Activated CD8-positive, alpha-beta memory T cell treated with anti-CD3 and anti-CD28 coated beads for 1 hour (primary cell): ENCODE measurements around the gene SOCS7.

ENCODE experiments used
- DNase-seq, 2 donors: peaks; one replicate each; pipeline ENCODE4 v3.0.0-alpha.2; 2020; ENCODE audit warnings: low read depth in 1 of 2; ENCODE audit errors: extremely low read depth in 1 of 2

The SOCS7 gene

DNA sequence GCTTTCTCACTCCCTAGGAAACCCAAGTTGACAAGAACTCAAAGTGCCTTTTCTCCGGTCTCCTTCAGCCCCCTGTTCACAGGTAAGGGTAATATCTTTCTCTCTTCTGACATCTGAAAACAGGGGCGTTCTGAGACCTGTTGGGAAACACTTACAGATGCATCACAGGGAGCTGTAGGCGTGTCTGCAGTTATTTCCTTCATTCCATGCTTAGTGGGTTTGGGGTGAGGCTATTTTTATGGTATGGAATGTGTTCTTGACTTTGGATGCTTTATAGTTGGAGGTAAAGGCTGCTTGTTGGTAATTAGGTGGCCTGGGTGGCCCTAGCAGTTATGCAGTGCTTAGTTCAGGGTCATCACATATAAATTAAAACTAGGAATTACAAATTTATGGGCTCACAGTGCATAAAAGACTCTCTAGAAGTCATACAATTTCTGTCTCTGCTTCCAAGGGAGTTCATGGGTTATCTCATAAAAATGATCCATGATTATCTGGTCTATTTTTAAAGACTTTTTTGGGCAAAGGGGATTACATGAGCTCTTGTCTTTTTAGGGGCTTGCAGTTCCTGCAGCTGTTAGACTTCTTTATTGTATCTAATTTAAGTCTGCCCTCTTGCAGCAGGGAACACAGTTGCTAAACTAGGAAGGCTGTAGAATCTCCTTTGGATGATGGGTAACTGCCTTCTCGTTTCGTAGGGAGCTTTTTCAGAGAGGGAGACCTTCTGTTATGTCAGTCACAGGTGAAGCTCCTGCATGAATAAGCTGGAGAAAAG is 10.2 kb downstream of the SOCS7 start:
- no peak for DNase-seq

DNA sequence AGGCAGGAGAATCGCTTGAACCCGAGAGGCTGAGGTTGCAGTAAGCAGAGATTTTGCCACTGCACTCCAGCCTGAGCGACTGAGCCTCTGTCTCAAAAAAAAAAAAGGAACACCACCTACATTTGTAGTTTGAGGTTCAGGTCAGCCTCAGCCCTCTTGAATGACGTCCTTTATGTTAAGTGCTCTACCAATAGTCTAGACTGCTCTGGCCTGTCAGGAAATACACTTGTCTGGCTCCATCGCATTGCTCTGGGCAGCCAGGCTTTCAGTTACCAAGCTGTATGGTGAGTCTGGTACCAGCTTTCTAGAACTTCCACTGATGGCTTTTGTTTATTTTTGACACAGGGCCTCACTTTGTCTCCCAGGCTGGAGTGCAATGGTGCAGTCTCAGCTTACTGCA is 11.4 kb downstream of the SOCS7 start:
- no peak for DNase-seq

DNA sequence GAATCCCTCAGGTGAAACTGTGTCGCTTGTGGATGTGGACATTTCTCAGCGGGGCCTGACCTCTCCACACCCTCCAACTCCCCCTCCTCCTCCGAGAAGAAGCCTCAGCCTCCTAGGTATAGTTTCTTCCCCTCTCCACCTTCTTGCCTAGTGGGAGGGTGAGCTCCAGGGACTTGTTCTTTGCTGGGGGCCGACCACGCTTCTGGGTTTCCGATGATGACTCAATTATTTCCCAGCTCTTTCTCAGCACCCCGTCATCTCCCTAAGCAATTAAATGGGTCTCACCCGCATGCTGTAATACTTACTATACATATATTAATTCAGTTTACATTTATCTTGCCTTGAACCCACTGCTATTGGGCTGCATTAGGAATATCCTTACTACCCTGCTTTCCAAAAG is 13.1 kb downstream of the SOCS7 start:
- no peak for DNase-seq

DNA sequence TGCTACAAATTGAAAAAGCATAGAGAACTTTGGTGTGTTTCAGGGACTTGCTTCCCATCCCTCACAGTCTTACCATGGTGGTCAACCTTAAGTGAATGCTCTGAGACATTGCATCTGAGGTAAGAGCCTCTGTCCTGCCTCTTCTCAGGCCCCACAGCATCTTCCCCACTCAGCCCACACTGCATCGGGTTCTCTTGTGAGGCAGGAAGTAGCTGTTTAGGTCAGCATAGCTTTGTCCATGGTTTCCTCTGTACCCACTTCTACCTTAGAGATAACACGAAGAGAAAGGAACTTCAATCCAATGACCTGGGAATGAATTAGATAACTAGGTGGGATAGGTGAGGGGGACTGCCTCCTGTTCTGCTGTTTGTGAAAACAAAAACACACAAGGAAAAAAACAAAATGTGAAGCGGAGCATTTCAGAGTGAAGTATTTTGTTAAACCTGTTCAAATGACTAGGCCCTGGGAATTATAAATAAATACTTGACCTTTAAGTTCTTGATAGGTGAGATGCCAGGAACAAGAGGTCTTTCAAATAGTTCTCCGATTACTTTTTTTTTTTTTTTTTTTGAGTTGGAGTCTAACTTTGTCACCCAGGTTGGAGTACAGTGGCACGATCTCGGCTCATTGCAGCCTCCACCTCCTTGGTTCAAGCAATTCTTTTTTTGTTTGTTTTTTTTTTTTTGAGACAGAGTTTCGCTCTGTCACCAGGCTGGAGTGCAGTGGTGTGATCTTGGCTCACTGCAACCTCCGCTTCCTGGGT is 17.7 kb downstream of the SOCS7 start:
- DNase-seq = no peak

DNA sequence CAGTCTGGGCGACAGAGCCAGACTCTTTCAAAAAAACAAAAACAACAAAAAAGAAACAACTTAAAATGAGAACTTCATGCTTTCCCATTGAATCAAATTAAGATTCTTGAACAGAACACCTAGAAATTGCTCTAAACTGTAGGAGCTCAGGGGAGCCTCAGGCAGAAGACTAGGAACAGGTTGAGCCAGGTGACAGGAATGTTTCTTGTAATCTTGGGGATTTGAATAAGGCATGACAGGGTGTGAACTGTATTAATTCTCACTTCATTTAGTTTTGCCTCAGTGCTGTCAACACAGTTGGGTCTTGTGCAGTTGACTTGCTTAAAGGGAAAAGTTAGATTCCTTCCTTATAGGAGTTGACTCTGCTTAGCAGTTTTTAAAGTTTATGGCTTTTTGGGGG is 27.8 kb downstream of the SOCS7 start:
- DNase-seq = no peak

DNA sequence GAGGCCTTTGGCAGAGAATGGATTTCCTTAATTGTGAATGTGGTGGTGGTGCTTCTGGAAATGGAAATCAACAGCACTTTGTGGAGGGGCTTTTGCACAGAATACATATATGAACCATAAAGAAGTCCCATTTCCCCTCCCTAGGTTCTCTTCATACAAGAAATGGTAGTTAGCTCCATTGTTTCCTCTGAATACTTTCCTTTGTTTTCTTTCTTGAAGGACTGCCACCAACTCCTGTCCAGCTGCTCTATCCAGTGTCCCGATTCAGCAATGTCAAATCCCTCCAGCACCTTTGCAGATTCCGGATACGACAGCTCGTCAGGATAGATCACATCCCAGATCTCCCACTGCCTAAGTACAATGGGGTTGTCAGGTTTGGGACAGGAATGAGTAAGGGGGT is 43.4 kb downstream of the SOCS7 start:
- DNase-seq = no peak

DNA sequence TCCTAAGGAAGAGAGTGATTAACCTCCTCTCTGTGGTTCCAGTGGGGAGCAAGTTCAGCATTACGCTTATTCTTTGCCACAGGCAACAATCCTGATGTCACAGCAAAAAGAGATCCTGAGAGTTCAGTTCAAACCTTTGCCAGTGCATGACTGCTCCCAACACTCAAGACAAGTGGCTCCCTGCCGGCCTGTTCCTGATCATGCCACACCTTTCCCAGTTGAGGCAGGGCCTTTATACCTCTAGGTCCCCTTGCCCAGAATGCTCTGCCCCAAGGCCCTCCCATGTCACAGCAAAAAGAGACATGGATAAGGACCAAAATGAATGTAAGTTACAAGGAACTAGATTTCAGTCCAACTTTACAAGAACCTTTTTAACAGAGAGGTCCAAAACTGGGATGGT is 45.6 kb downstream of the SOCS7 start:
- no peak for DNase-seq

DNA sequence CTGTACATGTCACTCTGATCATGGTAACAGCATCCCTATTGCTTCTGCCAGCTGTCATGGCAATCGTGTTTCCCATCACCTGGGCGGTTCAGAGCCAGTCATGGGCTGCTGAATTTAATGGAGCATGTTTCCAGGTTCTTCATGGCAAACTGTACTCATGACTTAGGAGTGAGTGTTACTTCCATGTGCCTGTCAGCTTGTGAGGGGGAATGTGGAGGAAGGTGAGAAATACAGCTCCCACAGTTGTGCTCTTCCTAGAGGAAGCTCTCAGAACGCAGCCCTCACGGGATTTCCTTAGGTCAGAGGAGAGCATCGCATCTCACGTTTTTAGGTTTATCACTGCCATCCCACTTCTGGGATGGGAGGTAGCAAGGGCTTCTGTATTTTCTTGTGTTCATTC is 48.6 kb downstream of the SOCS7 start:
- no peak for DNase-seq

DNA sequence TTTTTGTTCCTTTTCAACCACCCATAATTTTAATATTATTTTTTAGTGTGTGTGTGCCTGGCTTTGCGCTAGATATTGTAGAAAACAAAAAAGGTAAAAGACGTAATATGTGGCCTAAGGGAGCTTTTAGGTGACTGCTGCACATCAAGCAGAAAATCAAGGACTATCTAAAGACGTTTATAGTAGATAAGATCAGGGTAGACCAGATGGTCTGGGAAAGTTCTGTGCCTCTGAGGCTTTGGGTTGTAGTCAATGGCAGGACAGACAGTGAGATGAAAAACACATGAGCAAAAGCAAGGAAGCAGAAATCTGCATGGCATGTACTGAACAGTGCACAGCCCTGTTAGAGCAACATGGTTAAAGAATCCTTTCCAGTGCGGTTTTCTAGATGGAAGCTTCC is 49.8 kb downstream of the SOCS7 start:
- DNase-seq = no peak

DNA sequence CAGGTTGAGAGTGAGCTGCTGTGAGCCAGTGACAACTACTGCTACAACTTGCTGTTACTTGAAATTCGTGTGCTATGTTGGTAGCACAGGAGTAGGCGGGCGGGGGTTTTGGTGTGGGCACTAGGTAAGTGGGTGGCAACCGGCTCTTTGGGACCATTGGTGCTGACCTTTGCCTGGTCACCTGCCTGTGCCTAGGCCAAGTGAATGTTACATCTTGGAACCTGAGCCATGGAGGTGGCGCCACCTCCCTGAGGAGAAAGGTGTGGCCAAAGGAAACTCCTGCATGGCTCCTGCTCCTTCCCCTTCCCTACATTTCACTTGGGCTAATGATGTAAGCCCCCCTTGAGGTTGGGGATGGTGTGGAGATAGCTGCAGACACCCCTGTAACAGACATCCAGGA is 51.3 kb downstream of the SOCS7 start:
- DNase-seq = no peak

DNA sequence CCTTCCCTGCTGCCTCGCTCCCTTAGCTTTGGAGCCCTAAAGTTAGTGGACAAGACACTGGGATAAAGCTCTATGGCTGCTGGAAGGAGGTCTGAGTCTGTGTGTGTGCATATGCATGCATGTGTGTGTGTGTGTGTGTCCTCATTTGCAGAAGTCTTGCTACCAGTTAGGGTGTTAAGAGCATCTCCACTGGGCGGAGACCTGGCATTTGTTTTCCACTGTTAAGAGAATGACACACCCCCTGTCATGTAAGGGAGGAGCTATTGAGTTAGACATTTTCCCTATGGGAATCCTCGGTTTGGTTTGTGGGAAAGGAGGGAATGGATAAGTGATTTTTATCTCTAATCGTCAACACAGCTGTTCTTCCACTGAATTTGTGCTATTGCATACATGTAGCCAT is 51.8 kb downstream of the SOCS7 start:
- DNase-seq = no peak

DNA sequence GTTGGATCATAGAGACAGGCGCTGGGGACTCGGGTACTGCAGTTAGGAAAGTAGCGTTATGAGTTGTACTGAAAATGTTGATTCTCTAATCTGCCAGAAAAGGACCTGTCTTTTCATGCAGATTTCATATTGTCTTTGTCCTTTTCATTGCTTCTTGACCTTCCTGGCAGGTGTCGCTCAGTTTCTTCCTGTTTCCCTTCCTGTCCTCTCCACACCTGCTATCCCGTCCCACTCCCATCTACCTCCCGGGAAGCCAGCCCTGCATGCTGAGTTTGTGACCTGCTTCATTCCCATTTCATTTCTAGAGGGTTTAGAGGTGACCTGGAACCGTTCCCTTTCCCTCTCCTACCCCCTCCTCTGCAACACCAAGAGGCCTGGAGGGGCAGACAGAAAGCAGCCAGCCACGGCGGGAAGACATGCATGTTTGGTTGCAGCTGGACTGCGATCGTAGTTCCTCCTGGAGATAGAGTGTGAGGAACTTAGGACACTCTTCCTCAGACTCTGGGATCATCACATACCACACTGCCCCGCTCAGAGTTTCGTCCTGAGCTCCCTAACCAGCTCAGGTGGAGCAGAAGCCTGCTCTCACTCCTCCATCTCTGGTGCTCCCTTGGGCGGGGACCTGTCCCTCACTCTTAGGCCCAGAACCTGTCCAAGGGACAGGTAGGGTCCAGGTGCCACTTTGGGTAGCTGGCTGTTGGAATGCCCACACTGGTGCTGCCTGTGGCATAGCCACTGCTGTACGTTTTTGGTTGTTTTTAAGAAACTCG is 52.7 kb downstream of the SOCS7 start:
- no peak for DNase-seq

DNA sequence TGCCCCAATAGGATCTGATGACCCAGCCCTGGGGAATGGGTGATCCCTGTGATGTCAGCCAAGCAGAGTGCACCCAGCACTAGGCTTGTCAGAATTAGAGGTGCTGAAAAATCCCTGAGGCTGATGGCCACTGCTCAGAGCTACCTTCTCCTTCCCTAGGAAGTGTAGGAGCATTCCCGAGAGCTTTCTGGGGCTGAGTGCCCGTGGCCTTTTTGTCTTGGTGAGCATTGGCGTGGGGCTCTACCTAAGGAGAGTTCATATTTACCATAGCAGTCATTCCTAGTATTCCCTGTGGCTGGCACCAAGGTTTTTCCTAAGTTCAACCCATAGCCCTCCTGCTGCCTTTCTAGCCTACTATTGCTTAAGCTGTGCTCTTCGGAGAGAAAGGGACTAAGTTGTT is 54.0 kb downstream of the SOCS7 start:
- DNase-seq = no peak

DNA sequence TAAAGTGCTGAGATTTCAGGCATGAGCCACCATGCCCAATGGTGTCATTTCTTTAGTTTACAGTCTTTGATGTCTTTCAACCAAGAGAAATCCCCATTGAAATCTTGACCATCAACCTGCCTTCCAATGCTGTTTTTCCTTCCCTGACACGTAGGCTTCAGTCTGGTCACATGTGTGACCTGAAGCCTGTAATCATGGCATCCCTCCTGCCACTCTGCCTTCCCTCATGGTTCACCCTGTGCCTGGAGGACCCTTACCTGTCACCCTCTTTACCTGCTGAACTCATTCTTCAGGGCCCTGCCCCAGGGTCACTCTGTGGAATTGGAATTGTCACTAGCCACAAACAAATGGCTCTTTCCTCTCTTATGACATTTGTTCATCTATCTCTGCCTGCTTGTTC is 58.6 kb downstream of the SOCS7 start:
- DNase-seq = no peak

DNA sequence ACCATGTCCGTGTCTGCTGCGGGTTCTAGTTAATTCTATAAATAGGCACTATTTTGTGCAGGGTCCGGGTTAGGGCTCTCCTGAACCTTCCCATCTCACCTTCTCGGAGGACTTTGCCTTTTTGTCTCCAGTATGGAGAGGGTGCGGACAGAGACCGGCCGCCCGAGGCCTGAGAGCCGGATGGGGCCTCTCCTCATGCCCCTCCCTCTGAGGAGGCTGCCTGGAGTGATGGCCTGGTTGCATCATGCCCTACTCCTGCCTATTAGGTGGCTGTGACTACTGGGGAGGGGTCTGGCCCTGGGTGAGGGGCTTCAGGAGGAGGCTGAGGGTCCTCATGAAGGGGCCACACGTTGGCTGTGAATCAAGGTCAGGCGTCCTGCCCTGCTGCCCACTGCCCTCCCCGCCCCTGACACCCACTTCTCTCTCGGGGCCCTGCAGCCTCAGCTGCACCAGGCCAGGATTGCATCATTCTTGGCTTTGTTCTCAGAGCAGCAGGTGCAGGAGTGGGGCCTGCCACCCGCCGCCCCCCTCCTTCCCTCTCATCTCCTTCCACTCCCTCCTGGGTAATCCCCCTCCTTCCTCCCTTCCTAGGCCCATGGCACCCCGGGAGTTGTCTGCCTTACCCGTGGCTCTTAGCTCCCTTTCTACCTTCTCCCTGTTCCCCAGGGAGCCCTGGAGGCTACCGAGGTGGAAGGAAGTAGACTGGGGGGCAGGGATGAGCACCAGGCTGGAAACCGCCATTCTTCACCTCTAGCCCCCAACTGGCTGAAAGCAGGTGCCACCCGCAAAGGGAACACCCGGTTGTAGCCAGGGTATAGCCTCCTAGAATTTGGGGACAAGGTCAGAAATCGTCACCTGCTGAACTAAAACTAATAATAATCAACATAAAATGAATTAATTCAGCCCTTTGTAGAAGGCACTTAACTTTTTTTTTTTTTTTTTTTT is 63.9 kb downstream of the SOCS7 start:
- no peak for DNase-seq

DNA sequence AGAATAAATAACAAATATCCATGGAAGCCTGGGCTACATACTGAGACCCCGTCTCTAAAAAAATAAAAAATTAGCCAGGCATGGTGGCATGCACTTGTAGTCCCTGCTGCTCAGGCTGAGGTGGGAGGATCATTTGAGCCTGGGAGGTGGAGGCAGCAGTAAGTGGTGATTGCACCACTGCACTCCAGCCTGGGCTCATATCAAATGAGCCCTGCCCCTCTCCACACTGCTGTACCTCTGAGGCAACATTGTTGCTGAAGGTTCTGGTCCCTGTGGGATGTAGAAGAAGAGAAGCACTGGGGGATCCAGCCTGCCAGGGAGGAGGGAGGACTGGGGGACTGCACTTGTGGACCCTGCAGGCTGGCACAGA is 65.2 kb downstream of the SOCS7 start:
- no peak for DNase-seq

DNA sequence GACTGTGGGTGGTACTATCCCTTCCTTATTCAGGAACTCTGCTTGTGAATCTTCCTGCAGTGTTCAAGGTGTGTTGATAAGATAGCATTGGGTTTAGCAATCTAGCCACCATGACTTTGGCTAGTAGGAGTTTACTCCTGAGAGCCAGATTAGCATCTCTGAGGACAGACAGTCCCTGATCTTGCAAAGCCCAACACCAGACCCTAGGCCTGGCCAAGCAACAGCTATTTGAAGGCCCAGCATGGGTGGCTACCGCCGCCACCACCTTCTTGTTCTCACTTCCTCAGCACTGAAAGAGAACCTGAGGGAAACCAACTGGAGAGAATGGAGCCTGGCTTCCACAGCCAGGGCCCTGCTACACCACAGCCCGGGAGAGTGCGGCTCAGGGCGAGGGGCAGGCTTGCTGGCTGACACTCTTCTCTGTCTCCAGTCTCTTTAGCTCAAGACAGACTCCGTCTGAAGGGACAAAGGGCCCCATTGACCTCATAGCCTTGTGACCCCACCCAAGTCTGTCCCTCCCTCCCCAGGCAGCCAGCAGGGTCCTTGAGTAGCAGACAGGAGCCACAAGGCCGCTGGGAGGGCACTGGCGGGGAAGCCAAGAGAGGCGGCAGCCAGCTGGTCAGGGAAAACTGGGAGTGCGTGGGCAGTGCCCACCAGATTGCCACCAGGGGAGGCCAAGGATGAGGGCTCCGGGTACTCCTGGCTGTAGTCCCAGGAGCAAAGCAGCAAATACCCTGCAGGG is 65.7 kb downstream of the SOCS7 start:
- no peak for DNase-seq

DNA sequence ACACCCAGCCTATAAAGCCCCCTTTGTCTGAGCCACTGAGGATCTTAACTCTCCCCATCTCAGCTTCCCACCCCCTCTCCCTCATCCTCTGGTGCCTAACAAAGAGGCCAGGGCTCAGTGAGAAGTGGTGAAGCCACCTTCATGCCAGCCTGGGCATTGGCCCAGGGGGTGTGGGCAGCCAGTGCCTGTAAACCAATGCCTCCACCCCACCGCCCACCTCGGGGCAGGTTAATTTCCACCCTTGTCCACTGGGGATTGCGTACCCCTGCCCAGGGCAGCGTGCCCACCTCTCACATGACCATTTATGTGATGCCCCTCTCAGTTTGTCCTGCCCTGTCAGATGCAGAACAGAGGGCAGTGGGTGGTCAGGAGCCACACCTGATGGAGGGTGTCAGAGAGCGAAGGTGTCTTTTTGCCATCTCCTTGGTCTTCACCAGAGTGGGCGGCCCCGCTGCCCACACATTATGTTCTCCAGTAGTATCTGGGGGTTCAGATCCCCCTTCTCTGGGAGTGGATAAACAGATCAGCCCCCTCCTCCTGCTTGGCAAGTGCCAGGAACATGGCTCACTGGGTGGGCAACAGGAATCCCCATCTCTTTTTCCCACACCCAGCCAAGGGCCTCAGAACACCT is 66.5 kb downstream of the SOCS7 start:
- no peak for DNase-seq

DNA sequence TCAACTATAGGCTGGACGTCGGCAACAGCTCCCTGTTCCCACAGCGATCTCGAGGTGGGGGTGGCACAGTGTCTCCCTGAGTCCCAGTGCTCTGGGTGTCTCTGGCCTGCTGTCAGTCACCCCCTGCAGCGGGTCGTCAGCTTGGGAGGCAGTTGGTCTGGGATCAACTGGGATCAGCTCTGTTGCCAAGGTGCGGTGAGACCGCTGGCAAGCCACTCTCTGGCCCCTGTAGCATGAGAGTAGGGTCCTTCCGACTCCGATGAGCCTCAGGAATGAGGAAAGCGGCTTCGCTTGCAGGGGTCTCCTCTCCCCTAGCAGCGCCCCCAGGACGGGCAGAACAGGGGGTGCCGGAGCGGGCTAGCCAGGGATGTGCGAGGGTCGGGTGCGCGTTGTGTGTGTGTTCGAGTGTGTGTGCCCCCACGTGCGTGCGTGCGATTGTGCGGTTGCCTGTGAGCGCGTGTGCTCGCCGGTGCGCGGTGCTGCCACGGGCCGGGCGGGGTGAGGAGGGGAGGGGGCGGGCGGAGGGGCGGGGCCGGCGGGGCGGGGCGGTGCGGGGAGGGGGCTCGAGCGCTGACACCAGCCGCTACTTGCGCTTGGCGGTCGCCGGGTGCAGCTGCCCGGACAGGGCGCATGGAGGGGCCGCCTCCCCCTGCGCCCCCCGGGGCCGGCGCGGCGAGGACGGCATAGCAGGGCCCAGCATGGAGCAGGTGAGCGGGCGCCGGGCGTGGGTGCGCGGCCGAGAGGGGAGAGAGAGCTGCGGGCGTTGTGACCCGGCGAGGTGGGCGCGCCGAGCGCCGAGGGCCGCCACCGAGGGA is 67.3 kb downstream of the SOCS7 start:
- no peak for DNase-seq
